Panc1 (cell line): ENCODE measurements around the gene CYBRD1. TPM values are rescaled to one million over a fixed set of nuclear protein-coding genes. Genes with fewer than 3 reads are reported as not detected.

Experiments used
- ATAC-seq: fragments of 200-7000 bp; cut with Tn5 transposase; 2 replicates; pipeline ENCODE4 v1.9.1; 2020; ENCODE audit warnings: mild to moderate bottlenecking, moderate library complexity
- BruUV-seq: library from RNA; stranded (reverse); fragments of 400-500 nt; replicated peaks from 2 replicates; lab custom pipeline; 2021; lab: Mats Ljungman, UMichigan
- CTCF ChIA-PET: fragments of 300-600 bp; sonication (Branson Sonifier 250); formaldehyde crosslinking; loops from one replicate; lab custom pipeline; 2022; ENCODE audit warnings: antibody characterized with exemption; lab: Charles Lee
- POLR2A ChIA-PET: fragments of 300-600 bp; sonication (Branson Sonifier 250); formaldehyde crosslinking; loops from one replicate; lab custom pipeline; 2022; ENCODE audit warnings: antibody characterized with exemption; lab: Charles Lee
- DNase-seq: peaks from one replicate; pipeline ENCODE4 v3.0.0-alpha.2; 2010; ENCODE audit warnings: low read depth, low spot score
- H3K27ac ChIP-seq: 2 replicates; pipeline ENCODE4 v1.5.1; 2011; ENCODE audit warnings: mild to moderate bottlenecking, low read length, inconsistent platforms
- H3K27me3 ChIP-seq: fragments of 200-500 bp; sonication (Bioruptor generic); 2 replicates; pipeline ENCODE4 v1.6.0; 2014; ENCODE audit warnings: low read length, inconsistent platforms; ENCODE audit not compliant: control insufficient read depth, insufficient read depth
- H3K36me3 ChIP-seq: fragments of 200-500 bp; sonication (Bioruptor generic); 2 replicates; pipeline ENCODE4 v1.5.1; 2014; ENCODE audit warnings: inconsistent platforms, mild to moderate bottlenecking, low read length, moderate library complexity; ENCODE audit not compliant: control insufficient read depth, insufficient read depth
- H3K4me1 ChIP-seq: 2 replicates; pipeline ENCODE4 v1.5.1; 2011; ENCODE audit warnings: inconsistent platforms, mild to moderate bottlenecking, low read length, moderate library complexity; ENCODE audit not compliant: control insufficient read depth, insufficient read depth
- H3K4me3 ChIP-seq, 2 experiments: 2 replicates each; pipeline ENCODE4 v1.5.1; 2011 to 2012; ENCODE audit warnings: low read depth in 2 of 2, low read length in 2 of 2, mild to moderate bottlenecking in 2 of 2, inconsistent platforms in 1 of 2, moderate library complexity in 1 of 2
- H3K9me3 ChIP-seq: fragments of 200-500 bp; sonication (Bioruptor generic); 2 replicates; pipeline ENCODE4 v1.5.1; 2014; ENCODE audit warnings: low read depth, mild to moderate bottlenecking, inconsistent platforms, low read length, moderate library complexity; ENCODE audit not compliant: control insufficient read depth, insufficient read depth
- POLR2AphosphoS5 ChIP-seq: IDR thresholded peaks from 2 replicates; pipeline ENCODE4 v1.6.1; 2012; ENCODE audit warnings: mild to moderate bottlenecking, low read depth, low read length, moderate library complexity
- REST ChIP-seq, 2 experiments: IDR thresholded peaks; 2 replicates each; pipeline ENCODE4 v1.6.1; 2011 to 2012; ENCODE audit warnings: low read depth in 2 of 2, control low read depth in 1 of 2, low read length in 1 of 2, mild to moderate bottlenecking in 1 of 2, moderate library complexity in 1 of 2; ENCODE audit not compliant: insufficient read depth in 1 of 2
- SIN3A ChIP-seq: IDR thresholded peaks from 2 replicates; pipeline ENCODE4 v1.6.1; 2012; ENCODE audit warnings: low read depth, mild to moderate bottlenecking, low read length, moderate library complexity, borderline replicate concordance; ENCODE audit not compliant: insufficient read depth
- TCF7L2 ChIP-seq: IDR thresholded peaks from 2 replicates; pipeline ENCODE4 v1.6.1; 2011; ENCODE audit warnings: mild to moderate bottlenecking, low read depth, low read length, inconsistent platforms
- in situ Hi-C: cut with HindIII; loops from 2 replicates; pipeline ENCODE4 v1.10.0; 2016; ENCODE audit warnings: low sequenced_read_pairs, low pct_unique_long_range_greater_than_20kb
- intact Hi-C: fragments of 100-400 bp; cut with micrococcal nuclease; formaldehyde crosslinking; loops from one replicate; pipeline ENCODE4 v1.10.0; 2022; ENCODE audit not compliant: unreplicated experiment
- total RNA-seq: library from RNA; stranded (reverse); gene quantifications from one replicate; pipeline ENCODE4 v1.2.1, GENCODE V29; 2021; ENCODE audit not compliant: unreplicated experiment
- TF ChIP-seq, protein P1 (sequence below): fragments of 450-650 bp; IDR thresholded peaks from 2 replicates; pipeline ENCODE4 v1.5.1; 2017; ENCODE audit warnings: mild to moderate bottlenecking

Gene CYBRD1
- total RNA-seq, 1 experiment from 2014 or later: 2.5 TPM

DNA sequence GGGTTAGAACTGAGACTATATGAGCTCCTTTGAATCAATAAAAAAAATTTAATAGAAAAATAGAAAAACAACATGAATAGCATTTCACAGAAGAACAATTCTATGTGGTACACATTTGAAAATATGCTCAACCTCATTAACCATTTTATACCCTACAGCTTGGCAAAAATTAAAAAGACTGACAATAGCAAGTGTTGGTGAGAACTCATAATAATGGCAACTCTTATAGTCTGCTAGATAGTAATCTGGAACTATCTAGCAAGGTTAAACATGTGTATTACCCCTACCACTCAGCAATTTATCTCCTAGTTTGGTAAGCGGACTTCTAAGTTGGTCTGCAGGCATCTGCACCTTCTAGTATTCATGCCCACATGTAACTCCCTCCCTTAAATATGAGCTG lies 67.8 kb downstream of the CYBRD1 start:
- BruUV-seq: no TSS peak

DNA sequence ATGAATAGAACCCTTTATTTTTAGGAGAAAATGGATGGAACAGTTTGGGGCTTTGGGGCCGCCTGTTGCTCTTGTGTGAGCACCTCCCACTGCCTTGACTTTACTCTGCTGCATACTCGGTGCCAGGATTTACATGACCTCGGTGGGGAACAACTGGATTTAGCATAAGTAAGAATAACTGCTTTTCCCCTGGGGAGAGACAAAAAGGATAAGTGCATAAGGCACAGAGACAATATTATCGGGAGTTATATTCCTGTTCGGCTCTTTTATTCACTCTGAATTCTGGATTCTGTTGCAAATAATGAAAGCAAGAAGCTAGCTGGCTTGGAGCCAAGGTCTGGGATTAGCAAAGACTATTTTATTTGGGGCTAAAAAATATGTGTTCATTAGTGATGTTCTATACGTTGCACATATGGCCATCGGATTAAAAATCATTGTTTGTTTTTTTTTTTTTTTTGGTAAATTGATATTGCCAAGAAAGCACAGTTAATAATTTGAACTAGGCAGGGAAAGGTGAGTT lies 69.8 kb downstream of the CYBRD1 start:
- BruUV-seq: no TSS peak
- DNase-seq (no peak), ATAC-seq (no peak)
- H3K9me3 ChIP-seq: no peaks in the 10 kb centered on the region
- no peak overlapping the region for H3K27ac ChIP-seq
- TF ChIP-seq POLR2AphosphoS5 (no peak), TCF7L2 (no peak), REST (IDR thresholded peaks at IDR 0.05; ENCODE audit: insufficient read depth in 1 of 2, low read depth in 2 of 2, low read length in 1 of 2) (no peak), SIN3A (no peak)
- TF ChIP-seq, protein P1, sequence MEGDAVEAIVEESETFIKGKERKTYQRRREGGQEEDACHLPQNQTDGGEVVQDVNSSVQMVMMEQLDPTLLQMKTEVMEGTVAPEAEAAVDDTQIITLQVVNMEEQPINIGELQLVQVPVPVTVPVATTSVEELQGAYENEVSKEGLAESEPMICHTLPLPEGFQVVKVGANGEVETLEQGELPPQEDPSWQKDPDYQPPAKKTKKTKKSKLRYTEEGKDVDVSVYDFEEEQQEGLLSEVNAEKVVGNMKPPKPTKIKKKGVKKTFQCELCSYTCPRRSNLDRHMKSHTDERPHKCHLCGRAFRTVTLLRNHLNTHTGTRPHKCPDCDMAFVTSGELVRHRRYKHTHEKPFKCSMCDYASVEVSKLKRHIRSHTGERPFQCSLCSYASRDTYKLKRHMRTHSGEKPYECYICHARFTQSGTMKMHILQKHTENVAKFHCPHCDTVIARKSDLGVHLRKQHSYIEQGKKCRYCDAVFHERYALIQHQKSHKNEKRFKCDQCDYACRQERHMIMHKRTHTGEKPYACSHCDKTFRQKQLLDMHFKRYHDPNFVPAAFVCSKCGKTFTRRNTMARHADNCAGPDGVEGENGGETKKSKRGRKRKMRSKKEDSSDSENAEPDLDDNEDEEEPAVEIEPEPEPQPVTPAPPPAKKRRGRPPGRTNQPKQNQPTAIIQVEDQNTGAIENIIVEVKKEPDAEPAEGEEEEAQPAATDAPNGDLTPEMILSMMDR: no peak
- intact Hi-C loops (no loop called here), in situ Hi-C loops (no loop called here)
- H3K4me3 ChIP-seq: no peak overlapping the region
- no peaks in the 10 kb centered on the region for H3K4me1 ChIP-seq
- ChIA-PET POLR2A (no interaction called here), CTCF (no interaction called here)
- H3K27me3 ChIP-seq: peaks cover 6% of the 10 kb centered on the region; the same call in 1 of the 2 replicates
- no peaks in the 10 kb centered on the region; the same call in 1 of the 2 replicates for H3K36me3 ChIP-seq

More for the DNA sequence above, 67.8 kb downstream of the CYBRD1 start:
- H3K27ac ChIP-seq: no peak overlapping the region
- ATAC-seq (no peak), DNase-seq (no peak)
- H3K4me3 ChIP-seq: no peak overlapping the region
- TF ChIP-seq SIN3A (no peak), TCF7L2 (no peak), REST (IDR thresholded peaks at IDR 0.05; ENCODE audit: insufficient read depth in 1 of 2, low read depth in 2 of 2, low read length in 1 of 2) (no peak), POLR2AphosphoS5 (no peak)
- TF ChIP-seq, protein P1: no peak
- in situ Hi-C loops (no loop called here), intact Hi-C loops (no loop called here)
- H3K36me3 ChIP-seq: no peaks in the 10 kb centered on the region; the same call in 1 of the 2 replicates
- H3K4me1 ChIP-seq: no peaks in the 10 kb centered on the region
- ChIA-PET CTCF (no interaction called here), POLR2A (no interaction called here)
- H3K27me3 ChIP-seq: peaks cover 6% of the 10 kb centered on the region; the same call in 1 of the 2 replicates
- no peaks in the 10 kb centered on the region for H3K9me3 ChIP-seq
